Vagina (tissue), 2 donors: Measurements from ENCODE around the gene NEK4. TPM values are rescaled to one million over a fixed set of nuclear protein-coding genes. Genes with fewer than 3 reads are reported as not detected.

Experiments
- DNase-seq, 2 donors: peaks; one replicate each; pipeline ENCODE4 v3.0.0-alpha.2; 2017; ENCODE audit errors: extremely low spot score in 2 of 2
- H3K27ac ChIP-seq: fragments of 200-600 bp; sonication (generic); one replicate; pipeline ENCODE4 v1.5.1; 2019
- H3K27me3 ChIP-seq: fragments of 200-600 bp; sonication (generic); one replicate; pipeline ENCODE4 v1.5.1; 2019
- H3K36me3 ChIP-seq, 2 donors: fragments of 200-600 bp; sonication (generic); one replicate each; pipeline ENCODE4 v1.5.1; 2017 to 2019
- H3K4me1 ChIP-seq: fragments of 200-600 bp; sonication (generic); one replicate; pipeline ENCODE4 v1.5.1; 2019
- H3K4me3 ChIP-seq, 2 donors: fragments of 200-600 bp; sonication (generic); 1 replicate in 1 of 2; 2 replicates in 1 of 2; pipeline ENCODE4 v1.5.1; 2016 to 2019
- H3K9me3 ChIP-seq: fragments of 200-600 bp; sonication (generic); one replicate; pipeline ENCODE4 v1.5.1; 2019
- POLR2A ChIP-seq, 2 donors: fragments of 450-650 bp; IDR thresholded peaks; one replicate each; pipeline ENCODE4 v1.6.1; 2017; ENCODE audit warnings: antibody characterized with exemption in 2 of 2, mild to moderate bottlenecking in 2 of 2, moderate library complexity in 2 of 2
- POLR2AphosphoS5 ChIP-seq, 2 donors: sonication (generic); formaldehyde crosslinking; IDR thresholded peaks; one replicate each; pipeline ENCODE4 v1.9.0; 2017; ENCODE audit warnings: antibody characterized with exemption in 2 of 2, mild to moderate bottlenecking in 2 of 2, low read depth in 1 of 2; ENCODE audit not compliant: insufficient read depth in 1 of 2
- intact Hi-C: fragments of 100-400 bp; cut with DNase I; formaldehyde crosslinking; loops from one replicate; pipeline ENCODE4 v1.15.1; 2023
- total RNA-seq: library from RNA; depleted of rRNA; stranded (reverse); fragments of >200 nt; gene quantifications from one replicate; pipeline ENCODE4 v1.2.3, GENCODE V29; 2016
- TF ChIP-seq, protein P1 (sequence below), 3 experiments: fragments of 450-650 bp in 2 of 3; fragments of 200-600 bp in 1 of 3; sonication (generic) in 1 of 3; IDR thresholded peaks; one replicate each; pipeline ENCODE4 v1.5.1; 2017 to 2019; ENCODE audit warnings: antibody characterized with exemption in 3 of 3, mild to moderate bottlenecking in 2 of 3, moderate library complexity in 2 of 3

Gene NEK4
- total RNA-seq, 1 donor from 2014 or later = 53.0 TPM

DNA sequence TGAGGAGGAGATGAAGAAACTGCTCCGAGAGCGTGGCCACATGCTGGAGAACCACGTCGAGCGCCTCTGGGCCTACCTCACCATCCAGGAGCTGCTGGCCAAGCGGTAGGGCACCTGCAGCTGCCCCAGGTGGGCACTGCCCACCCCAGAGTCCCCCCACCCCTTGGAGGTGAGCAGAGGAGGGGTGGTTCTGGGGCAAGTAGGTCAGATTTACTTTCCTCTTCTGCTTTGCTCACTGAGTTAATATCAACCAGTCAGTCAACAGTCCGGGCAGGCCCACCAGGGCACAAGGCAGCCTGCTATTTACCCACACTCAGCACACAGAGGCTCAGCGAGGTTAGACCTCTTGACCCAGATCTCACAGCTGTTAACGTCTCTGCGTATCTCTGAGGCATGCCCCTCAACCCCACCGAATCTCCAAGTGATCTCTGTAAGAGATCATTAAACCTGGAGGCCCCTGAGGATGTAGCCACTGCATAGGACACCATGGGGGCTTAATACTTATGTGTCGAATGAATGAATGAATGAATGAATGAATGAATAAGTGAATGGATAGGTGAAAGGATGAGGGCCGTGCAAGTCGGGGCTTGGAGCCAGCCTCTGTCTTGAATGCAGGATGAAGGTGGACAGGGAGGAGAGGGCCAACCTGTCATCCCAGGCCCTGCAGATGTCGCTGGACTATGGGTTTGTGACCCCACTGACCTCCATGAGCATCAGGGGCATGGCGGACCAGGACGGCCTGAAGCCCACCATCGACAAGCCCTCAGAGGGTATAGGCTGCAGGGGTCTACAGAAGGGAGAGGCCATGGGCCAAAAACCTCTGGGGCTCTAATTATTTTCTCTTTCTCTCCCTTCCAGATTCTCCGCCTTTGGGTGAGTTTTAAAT, 15.8 kb upstream of the NEK4 start:
- intact Hi-C loops = no loop called here

DNA sequence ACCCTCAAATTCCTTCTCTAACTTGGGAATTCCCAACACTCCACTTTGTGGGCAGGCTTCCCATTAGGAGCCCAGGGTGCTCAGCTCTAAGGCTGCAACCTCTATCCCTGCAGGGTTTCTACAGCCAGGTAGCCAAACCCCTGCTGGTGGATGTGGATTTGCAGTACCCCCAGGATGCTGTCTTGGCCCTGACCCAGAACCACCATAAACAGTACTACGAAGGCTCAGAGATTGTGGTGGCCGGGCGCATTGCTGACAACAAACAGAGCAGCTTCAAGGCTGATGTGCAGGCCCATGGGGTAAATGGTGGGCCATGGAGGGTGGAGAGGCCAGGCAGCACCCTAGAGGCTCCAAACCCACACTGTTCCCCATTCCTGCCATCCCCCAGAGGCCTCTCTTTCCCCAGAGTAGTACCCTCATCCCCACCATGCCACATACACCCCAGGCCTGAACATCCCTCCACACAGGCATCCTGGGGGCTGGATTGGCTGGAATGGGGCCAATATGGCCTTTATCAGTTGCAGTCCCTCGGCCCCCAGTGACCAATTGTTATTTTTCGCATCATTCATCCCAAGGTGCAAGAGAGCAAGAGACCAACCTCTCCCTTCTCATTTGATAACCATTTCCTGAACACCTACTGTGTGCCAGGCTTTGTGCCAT, 14.3 kb upstream of the NEK4 start:
- no peak for DNase-seq
- Histone ChIP-seq H3K4me1 (peaks cover 13% of the 10 kb centered on the region), H3K9me3 (no peaks in the 10 kb centered on the region), H3K4me3 (no peak overlapping the region), H3K27ac (no peak overlapping the region), H3K36me3 (no peaks in the 10 kb centered on the region), H3K27me3 (no peaks in the 10 kb centered on the region)
- no peak for TF ChIP-seq POLR2A (IDR thresholded peaks at IDR 0.05)
- TF ChIP-seq, protein P1, sequence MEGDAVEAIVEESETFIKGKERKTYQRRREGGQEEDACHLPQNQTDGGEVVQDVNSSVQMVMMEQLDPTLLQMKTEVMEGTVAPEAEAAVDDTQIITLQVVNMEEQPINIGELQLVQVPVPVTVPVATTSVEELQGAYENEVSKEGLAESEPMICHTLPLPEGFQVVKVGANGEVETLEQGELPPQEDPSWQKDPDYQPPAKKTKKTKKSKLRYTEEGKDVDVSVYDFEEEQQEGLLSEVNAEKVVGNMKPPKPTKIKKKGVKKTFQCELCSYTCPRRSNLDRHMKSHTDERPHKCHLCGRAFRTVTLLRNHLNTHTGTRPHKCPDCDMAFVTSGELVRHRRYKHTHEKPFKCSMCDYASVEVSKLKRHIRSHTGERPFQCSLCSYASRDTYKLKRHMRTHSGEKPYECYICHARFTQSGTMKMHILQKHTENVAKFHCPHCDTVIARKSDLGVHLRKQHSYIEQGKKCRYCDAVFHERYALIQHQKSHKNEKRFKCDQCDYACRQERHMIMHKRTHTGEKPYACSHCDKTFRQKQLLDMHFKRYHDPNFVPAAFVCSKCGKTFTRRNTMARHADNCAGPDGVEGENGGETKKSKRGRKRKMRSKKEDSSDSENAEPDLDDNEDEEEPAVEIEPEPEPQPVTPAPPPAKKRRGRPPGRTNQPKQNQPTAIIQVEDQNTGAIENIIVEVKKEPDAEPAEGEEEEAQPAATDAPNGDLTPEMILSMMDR (IDR thresholded peaks at IDR 0.05) = no peak
- TF ChIP-seq POLR2AphosphoS5 (IDR thresholded peaks at IDR 0.05; ENCODE audit: insufficient read depth in 1 of 2, low read depth in 1 of 2) = no peak
- intact Hi-C loops = no loop called here

More for the DNA sequence above, 15.8 kb upstream of the NEK4 start:
- H3K27ac ChIP-seq = no peak overlapping the region
- H3K4me3 ChIP-seq = no peak overlapping the region
- no peaks in the 10 kb centered on the region for H3K27me3 ChIP-seq
- TF ChIP-seq, protein P1 (IDR thresholded peaks at IDR 0.05) = no peak
- H3K36me3 ChIP-seq = no peaks in the 10 kb centered on the region
- no peak for DNase-seq
- peaks cover 13% of the 10 kb centered on the region for H3K4me1 ChIP-seq
- no peaks in the 10 kb centered on the region for H3K9me3 ChIP-seq

DNA sequence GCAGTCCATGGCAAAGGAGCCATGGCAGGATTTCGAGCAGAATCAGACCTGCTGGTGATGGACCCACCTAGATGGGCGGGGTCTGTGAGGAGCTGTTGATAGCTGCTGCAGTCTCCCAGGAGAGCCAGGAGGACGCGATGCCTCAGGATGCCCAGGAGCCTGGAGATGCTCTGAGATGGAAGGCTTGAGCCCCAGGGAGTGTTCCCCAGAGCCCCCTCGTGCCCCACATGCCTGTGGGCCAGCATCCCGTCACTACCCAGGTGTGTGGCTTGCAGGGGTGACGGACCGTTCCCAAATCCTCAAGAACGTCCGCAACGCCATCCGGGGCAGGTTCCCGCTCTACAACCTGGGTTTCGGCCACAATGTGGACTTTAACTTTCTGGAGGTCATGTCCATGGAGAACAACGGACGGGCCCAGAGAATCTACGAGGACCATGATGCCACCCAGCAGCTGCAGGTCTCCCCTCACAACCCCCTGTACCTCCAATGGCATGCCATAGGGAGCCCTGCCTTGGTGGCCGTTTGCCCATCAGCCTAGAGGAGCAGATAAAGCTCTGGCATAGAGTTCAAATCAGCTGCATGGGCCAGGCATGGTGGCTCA, 13.4 kb upstream of the NEK4 start:
- TF ChIP-seq, protein P1 (IDR thresholded peaks at IDR 0.05) = no peak
- TF ChIP-seq POLR2AphosphoS5 (IDR thresholded peaks at IDR 0.05; ENCODE audit: insufficient read depth in 1 of 2, low read depth in 1 of 2) (no peak), POLR2A (IDR thresholded peaks at IDR 0.05) (no peak)
- no peaks in the 10 kb centered on the region for H3K36me3 ChIP-seq
- H3K27ac ChIP-seq = no peak overlapping the region
- no peak for DNase-seq
- intact Hi-C loops = no loop called here
- H3K27me3 ChIP-seq = no peaks in the 10 kb centered on the region
- peaks cover 13% of the 10 kb centered on the region for H3K4me1 ChIP-seq
- no peaks in the 10 kb centered on the region for H3K9me3 ChIP-seq
- no peak overlapping the region for H3K4me3 ChIP-seq

DNA sequence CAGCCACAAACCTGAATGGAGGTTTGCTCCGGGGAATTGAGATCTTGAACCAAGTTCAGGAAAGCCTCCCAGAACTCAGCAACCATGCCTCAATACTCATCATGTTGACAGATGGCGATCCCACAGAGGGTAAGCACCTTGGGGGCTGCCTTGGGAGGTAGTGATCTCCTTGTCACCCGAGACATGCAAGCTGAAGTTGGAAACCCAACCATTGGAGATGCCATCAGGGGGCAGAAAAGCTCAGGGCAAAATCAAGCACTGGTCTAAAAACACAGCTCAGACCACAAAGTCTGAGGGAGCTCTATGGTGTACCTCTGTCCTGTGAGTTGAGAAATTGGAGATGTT, 12.4 kb upstream of the NEK4 start:
- TF ChIP-seq POLR2AphosphoS5 (IDR thresholded peaks at IDR 0.05; ENCODE audit: insufficient read depth in 1 of 2, low read depth in 1 of 2) (no peak), POLR2A (IDR thresholded peaks at IDR 0.05) (no peak)
- TF ChIP-seq, protein P1 (IDR thresholded peaks at IDR 0.05) = no peak
- H3K4me1 ChIP-seq = peaks cover 11% of the 10 kb centered on the region
- H3K9me3 ChIP-seq = no peaks in the 10 kb centered on the region
- no peaks in the 10 kb centered on the region for H3K36me3 ChIP-seq
- intact Hi-C loops = no loop called here
- no peak for DNase-seq
- no peak overlapping the region for H3K4me3 ChIP-seq
- no peak overlapping the region for H3K27ac ChIP-seq
- no peaks in the 10 kb centered on the region for H3K27me3 ChIP-seq
